Epithelial cell of proximal tubule (primary cell): Measurements from ENCODE around the gene CC2D1A. TPM values are rescaled to one million over a fixed set of nuclear protein-coding genes. Genes with fewer than 3 reads are reported as not detected.

Experiments used
- DNase-seq: peaks from one replicate; pipeline ENCODE4 v3.0.0-alpha.2; 2011; ENCODE audit warnings: low read depth
- H3K4me3 ChIP-seq: 2 replicates; pipeline ENCODE4 v1.5.1; 2011; ENCODE audit warnings: low read depth, mild to moderate bottlenecking, low read length
- total RNA-seq: library from RNA; depleted of rRNA; stranded (reverse); fragments of >200 nt; gene quantifications from 2 replicates; pipeline ENCODE4 v1.2.3, GENCODE V29; 2015
- TF ChIP-seq, protein P1 (sequence below): conservative IDR thresholded peaks from 2 replicates; pipeline ENCODE4 v1.5.1; 2012; ENCODE audit warnings: low read depth, mild to moderate bottlenecking, low read length

Gene CC2D1A
- total RNA-seq, 1 donor from 2014 or later, result 30.6 TPM

DNA sequence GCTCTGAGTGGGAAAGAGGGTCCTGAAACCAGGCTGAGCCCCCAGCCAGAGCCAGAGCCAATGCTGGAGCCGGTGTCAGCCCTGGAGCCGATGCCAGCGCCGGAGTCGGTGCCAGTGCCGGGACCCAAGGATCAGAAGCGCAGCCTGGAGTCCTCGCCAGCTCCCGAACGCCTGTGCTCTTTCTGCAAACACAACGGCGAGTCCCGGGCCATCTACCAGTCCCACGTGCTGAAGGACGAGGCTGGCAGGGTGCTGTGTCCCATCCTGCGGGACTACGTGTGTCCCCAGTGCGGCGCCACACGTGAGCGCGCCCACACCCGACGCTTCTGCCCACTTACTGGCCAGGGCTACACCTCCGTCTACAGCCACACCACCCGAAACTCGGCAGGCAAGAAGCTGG lies 28.7 kb upstream of the CC2D1A start:
- DNase-seq, result no peak
- no peak overlapping the region for H3K4me3 ChIP-seq
- TF ChIP-seq, protein P1, sequence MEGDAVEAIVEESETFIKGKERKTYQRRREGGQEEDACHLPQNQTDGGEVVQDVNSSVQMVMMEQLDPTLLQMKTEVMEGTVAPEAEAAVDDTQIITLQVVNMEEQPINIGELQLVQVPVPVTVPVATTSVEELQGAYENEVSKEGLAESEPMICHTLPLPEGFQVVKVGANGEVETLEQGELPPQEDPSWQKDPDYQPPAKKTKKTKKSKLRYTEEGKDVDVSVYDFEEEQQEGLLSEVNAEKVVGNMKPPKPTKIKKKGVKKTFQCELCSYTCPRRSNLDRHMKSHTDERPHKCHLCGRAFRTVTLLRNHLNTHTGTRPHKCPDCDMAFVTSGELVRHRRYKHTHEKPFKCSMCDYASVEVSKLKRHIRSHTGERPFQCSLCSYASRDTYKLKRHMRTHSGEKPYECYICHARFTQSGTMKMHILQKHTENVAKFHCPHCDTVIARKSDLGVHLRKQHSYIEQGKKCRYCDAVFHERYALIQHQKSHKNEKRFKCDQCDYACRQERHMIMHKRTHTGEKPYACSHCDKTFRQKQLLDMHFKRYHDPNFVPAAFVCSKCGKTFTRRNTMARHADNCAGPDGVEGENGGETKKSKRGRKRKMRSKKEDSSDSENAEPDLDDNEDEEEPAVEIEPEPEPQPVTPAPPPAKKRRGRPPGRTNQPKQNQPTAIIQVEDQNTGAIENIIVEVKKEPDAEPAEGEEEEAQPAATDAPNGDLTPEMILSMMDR, result no peak

DNA sequence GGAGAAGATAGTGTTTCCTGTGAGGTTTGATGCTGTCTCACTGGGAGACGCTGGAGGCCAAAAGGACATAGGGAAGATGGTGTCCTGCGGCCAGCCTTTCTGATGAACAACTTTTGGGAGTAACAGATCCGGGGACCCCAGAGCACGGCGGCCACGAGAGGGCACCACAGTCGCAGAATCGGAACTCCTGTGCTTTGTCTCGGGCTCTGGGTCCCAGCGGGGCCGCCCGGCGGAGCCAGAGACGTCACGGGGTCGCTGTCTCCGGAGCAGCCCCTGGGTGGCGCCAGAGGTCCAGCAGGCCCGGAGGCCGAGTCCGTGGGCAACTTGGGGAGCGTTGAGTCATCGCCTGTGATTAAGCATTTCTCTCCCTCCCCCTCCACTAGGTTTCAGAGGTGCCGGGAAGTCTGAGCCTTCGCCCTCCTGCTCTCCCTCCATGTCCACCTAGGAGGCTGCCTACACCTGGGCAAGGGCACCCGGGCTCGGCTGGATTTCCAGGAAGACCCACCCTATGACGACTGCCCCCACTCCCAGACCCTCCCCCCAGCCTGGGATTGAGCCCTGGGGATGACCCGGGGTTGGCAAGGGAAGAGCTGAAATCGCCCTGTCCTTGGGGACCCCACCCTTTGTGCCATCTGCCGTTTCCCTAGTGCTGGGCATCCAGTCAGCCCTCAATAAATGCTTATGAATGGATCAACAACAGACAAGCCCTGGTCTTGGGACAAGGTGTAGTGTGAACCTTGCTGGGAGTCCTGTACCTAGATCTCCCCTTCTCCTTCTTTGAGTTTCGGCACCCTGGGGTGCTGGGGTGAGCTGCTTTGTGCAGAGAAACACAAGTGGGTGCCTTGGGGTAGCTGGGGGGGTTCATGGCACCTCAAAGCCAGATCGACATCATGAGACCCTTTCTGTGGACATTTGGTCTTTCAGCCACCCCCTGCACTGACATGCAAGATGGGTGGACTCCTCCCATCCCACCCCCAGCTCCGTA lies 25.6 kb upstream of the CC2D1A start:
- TF ChIP-seq, protein P1, result peak; percentile 98
- DNase-seq, result peak; percentile 51
- H3K4me3 ChIP-seq, result peak overlapping the region; percentile 40

DNA sequence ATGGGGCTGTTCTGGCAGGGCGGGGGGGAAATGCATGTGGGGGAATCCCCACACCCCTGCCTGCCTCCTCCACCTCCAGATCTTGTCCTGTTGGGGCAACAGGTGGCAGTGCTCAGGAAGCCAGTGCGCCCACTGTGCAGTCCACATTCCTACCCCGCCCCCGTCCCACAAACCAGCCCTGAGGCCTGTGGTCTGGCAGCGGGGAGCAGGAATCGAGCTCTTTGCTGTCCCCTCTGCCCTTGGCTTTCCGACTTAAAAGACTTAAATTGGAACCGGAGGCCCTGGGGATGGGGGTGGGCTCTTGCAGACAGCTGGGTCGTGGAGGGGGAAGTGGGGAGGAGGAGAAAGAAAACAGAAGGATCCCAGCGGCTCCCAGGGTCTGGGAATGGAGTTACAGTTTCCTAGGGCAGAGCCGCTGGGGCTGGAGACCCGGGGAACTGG lies 24.7 kb upstream of the CC2D1A start:
- no peak for DNase-seq
- TF ChIP-seq, protein P1, result no peak
- H3K4me3 ChIP-seq, result no peak overlapping the region

DNA sequence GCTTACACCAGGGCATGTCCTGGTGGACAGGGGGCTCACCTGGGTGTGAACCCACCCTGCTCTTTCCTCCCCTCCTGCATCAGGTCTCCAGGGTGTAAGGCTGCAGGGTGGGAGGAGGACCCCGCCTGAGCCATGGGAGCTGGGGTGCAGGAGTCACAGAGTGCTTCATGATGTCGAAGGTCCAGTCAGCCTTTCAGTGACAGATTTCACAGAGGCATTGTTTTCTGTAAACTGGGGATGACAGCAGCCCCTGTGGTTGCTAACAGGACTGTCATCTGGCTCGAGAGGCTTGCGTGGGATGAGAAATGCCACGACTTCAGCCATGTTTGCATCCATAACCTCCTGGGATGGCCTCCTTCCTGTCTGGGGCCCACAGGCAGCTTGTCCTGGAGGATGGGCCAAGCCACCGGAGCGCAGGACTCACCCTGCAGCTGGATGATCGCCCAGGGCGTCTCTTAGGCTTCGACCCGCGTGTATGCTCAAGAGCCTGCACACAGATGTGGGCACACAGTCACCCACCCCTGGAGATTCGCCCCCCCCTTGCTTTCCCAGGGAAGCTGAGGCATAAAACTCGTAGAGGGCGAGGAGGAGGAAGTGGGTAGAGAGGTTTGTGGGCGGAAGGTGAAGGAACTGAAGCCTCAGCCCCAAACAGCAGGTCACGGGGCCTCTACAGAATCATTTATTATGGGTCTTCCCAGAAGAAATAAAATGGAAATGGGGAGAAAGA lies 24.1 kb upstream of the CC2D1A start:
- H3K4me3 ChIP-seq, result no peak overlapping the region
- no peak for DNase-seq
- TF ChIP-seq, protein P1, result no peak

DNA sequence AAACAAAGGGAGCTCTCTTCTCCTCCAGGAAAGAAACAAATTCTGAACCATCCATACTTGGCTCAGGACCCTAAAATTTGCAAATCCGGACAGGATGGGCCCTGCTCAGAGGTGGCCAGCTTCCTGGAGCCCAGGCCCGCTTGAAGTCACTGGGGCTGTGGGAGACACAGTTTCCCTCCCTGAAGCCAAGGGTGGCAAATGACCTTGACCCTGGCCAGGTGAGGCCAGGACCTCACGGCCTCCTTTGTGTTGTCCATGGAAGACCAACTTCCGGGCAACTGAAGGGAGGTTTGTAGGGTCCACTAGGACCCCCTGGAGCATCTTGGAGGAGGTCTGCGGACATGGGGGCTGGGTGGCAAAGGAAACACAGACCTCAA lies 23.6 kb upstream of the CC2D1A start:
- TF ChIP-seq, protein P1, result no peak
- no peak for DNase-seq
- no peak overlapping the region for H3K4me3 ChIP-seq

DNA sequence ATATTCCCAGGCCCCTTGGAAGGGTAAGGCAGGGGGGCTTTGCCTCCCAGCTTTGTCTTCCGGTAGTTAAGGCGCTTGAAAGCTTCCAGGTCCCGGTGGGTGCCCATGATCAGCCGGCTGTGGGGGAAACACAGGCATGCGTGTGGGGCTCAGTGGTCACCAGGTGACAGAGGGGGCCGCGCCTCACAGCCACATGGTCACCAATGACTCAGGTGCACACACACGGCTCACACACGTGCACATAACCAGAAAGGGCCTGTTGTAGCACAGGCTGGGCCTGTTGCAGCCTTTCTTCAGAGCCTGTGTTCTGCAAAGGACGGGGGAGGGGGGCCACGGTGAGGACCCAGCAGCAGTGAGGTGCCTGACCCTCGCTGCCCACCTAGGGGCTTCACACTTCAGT lies 23.2 kb upstream of the CC2D1A start:
- TF ChIP-seq, protein P1, result no peak
- no peak for DNase-seq
- H3K4me3 ChIP-seq, result no peak overlapping the region
